BLaER1 treated with 17β-estradiol and CSF1 and Interleukin-3, amounts not matched to agents 10 nM and 100 nM (cell line): ENCODE results near the gene MNT.

ENCODE experiments used
- H3K27ac ChIP-seq, 11 experiments: shearing (Covaris generic); formaldehyde crosslinking; 2 replicates each; pipeline ENCODE4 v1.8.1; 2022
- H3K27me3 ChIP-seq, 11 experiments: shearing (Covaris generic); formaldehyde crosslinking; 2 replicates each; pipeline ENCODE4 v1.8.1; 2022
- H3K36me3 ChIP-seq, 11 experiments: shearing (Covaris generic); formaldehyde crosslinking; 2 replicates each; pipeline ENCODE4 v1.8.1; 2022
- H3K4me1 ChIP-seq, 10 experiments: shearing (Covaris generic); formaldehyde crosslinking; 2 replicates each; pipeline ENCODE4 v1.8.1; 2022
- H3K4me2 ChIP-seq, 11 experiments: shearing (Covaris generic); formaldehyde crosslinking; 2 replicates each; pipeline ENCODE4 v1.8.1; 2022
- H3K4me3 ChIP-seq, 10 experiments: shearing (Covaris generic); formaldehyde crosslinking; 2 replicates each; pipeline ENCODE4 v1.8.1; 2022
- H3K9ac ChIP-seq, 11 experiments: shearing (Covaris generic); formaldehyde crosslinking; 2 replicates each; pipeline ENCODE4 v1.8.1; 2022
- H3K9me3 ChIP-seq, 11 experiments: shearing (Covaris generic); formaldehyde crosslinking; replicated peaks in 1 of 11; 2 replicates each; pipeline ENCODE4 v1.8.1; 2022
- H4K20me1 ChIP-seq, 11 experiments: shearing (Covaris generic); formaldehyde crosslinking; 2 replicates each; pipeline ENCODE4 v1.8.1; 2022
- Cebpa-rat ChIP-seq, 11 experiments: shearing (Covaris generic); IDR thresholded peaks; 2 replicates each; pipeline ENCODE4 v1.8.1; 2022

The MNT gene

GRCh38 chr17:2386400-2387085 is 14.3 kb downstream of the MNT start:
- peak overlapping the region in 9 of 11 experiments; percentile 9 to 52 (median 41); a peak in 12 of 22 replicates for H3K27ac ChIP-seq
- H3K4me3 ChIP-seq = no peak overlapping the region
- TF ChIP-seq Cebpa-rat (IDR thresholded peaks at IDR 0.05) = no peak
- no peaks in the 10 kb centered on the region for H3K9me3 ChIP-seq
- peaks cover 0 to 38% (median 3%) of the 10 kb centered on the region in 11 experiments; a peak in 8 of 22 replicates for H4K20me1 ChIP-seq
- peaks cover 30 to 70% (median 48%) of the 10 kb centered on the region in 11 experiments for H3K36me3 ChIP-seq
- peaks cover 22 to 89% (median 61%) of the 10 kb centered on the region in 10 experiments for H3K4me1 ChIP-seq
- peak overlapping the region in 10 of 11 experiments; percentile 19 to 62 (median 41); a peak in 12 of 22 replicates for H3K9ac ChIP-seq
- no peaks in the 10 kb centered on the region for H3K27me3 ChIP-seq
- H3K4me2 ChIP-seq = peak overlapping the region in 6 of 11 experiments; percentile 25 to 39 (median 36); a peak in 8 of 22 replicates

- H3K4me2 ChIP-seq = peak overlapping the region in 6 of 11 experiments; percentile 9 to 39 (median 18); a peak in 4 of 22 replicates
- no peak for TF ChIP-seq Cebpa-rat (IDR thresholded peaks at IDR 0.05)
- H3K27me3 ChIP-seq = no peaks in the 10 kb centered on the region
- H3K27ac ChIP-seq = peak overlapping the region in 10 of 11 experiments; percentile 9 to 52 (median 40); a peak in 13 of 22 replicates
- H4K20me1 ChIP-seq = peaks cover 0 to 38% (median 3%) of the 10 kb centered on the region in 11 experiments; a peak in 8 of 22 replicates
- H3K4me1 ChIP-seq = peaks cover 12 to 89% (median 55%) of the 10 kb centered on the region in 10 experiments
- peak overlapping the region in 10 of 11 experiments; percentile 23 to 72 (median 41); a peak in 14 of 22 replicates for H3K9ac ChIP-seq
- H3K9me3 ChIP-seq = no peaks in the 10 kb centered on the region
- H3K4me3 ChIP-seq = no peak overlapping the region
- H3K36me3 ChIP-seq = peaks cover 40 to 80% (median 58%) of the 10 kb centered on the region in 11 experiments
These were observed 15.3 kb downstream of the MNT start for GRCh38 chr17:2385240-2386210.

GRCh38 chr17:2384439-2385127 is 16.3 kb downstream of the MNT start:
- peaks cover 46 to 80% (median 65%) of the 10 kb centered on the region in 11 experiments for H3K36me3 ChIP-seq
- peaks cover 6 to 83% (median 47%) of the 10 kb centered on the region in 10 experiments; a peak in 19 of 20 replicates for H3K4me1 ChIP-seq
- H3K4me2 ChIP-seq = no peak overlapping the region
- peak overlapping the region in 6 of 11 experiments; percentile 14 to 73 (median 34); a peak in 6 of 22 replicates for H3K27ac ChIP-seq
- TF ChIP-seq Cebpa-rat (IDR thresholded peaks at IDR 0.05) = no peak
- no peaks in the 10 kb centered on the region for H3K27me3 ChIP-seq
- no peaks in the 10 kb centered on the region for H3K9me3 ChIP-seq
- H4K20me1 ChIP-seq = peaks cover 0 to 38% (median 3%) of the 10 kb centered on the region in 11 experiments; a peak in 8 of 22 replicates
- H3K9ac ChIP-seq = peak overlapping the region in 7 of 11 experiments; percentile 22 to 72 (median 42); a peak in 10 of 22 replicates
- H3K4me3 ChIP-seq = no peak overlapping the region

DNA sequence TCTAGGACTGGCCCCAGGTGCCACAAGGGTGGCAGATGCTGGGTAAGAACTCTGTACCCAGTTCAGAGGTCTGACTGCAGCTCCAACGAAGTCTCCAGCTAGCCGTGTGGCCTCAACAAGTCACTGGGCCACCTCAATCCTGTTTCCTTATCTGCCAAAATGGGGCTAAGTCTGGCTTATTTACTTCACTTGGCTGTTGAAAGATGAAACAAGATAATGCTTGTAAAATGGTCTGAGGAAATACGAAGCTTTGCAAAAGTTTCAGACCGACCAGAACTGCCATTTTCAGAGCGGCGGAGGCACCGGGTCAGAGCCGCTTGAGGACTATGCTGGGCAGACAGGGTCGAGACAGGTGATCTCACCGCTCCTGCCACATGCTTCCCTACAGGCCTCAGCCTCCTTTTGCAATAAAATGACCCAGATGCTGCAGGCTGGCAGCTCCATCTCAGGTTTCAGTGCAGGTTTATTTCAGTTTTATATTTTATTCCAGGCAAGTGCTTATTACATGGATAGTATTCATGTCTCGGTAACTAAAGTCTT is 17.2 kb downstream of the MNT start:
- peak overlapping the region; percentile 19 to 72 (median 55); a peak in 19 of 22 replicates for H3K9ac ChIP-seq
- peak overlapping the region in 10 of 11 experiments; percentile 35 to 73 (median 62); a peak in 19 of 22 replicates for H3K27ac ChIP-seq
- no peaks in the 10 kb centered on the region for H3K27me3 ChIP-seq
- H4K20me1 ChIP-seq = peaks cover 0 to 34% (median 3%) of the 10 kb centered on the region in 11 experiments; a peak in 8 of 22 replicates
- peaks cover 6 to 74% (median 42%) of the 10 kb centered on the region in 10 experiments; a peak in 19 of 20 replicates for H3K4me1 ChIP-seq
- no peak for TF ChIP-seq Cebpa-rat (IDR thresholded peaks at IDR 0.05)
- peak overlapping the region in 7 of 11 experiments; percentile 44 to 76 (median 53); a peak in 9 of 22 replicates for H3K4me2 ChIP-seq
- H3K9me3 ChIP-seq = no peaks in the 10 kb centered on the region
- peaks cover 55 to 83% (median 67%) of the 10 kb centered on the region in 11 experiments for H3K36me3 ChIP-seq
- H3K4me3 ChIP-seq = no peak overlapping the region

GRCh38 chr17:2380950-2381649 is 19.8 kb downstream of the MNT start:
- Histone ChIP-seq H3K4me2 (no peak overlapping the region), H3K27ac (peak overlapping the region in 6 of 11 experiments; percentile 30 to 73 (median 43); a peak in 11 of 22 replicates), H3K27me3 (no peaks in the 10 kb centered on the region), H3K4me1 (peaks cover 6 to 54% (median 24%) of the 10 kb centered on the region in 10 experiments; a peak in 18 of 20 replicates), H3K9ac (peak overlapping the region in 10 of 11 experiments; percentile 3 to 52 (median 41); a peak in 10 of 22 replicates), H3K36me3 (peaks cover 49 to 84% (median 65%) of the 10 kb centered on the region in 11 experiments), H3K4me3 (no peak overlapping the region), H4K20me1 (peaks cover 0 to 29% (median 0%) of the 10 kb centered on the region in 11 experiments; a peak in 6 of 22 replicates), H3K9me3 (no peaks in the 10 kb centered on the region)
- TF ChIP-seq Cebpa-rat (IDR thresholded peaks at IDR 0.05) = no peak

DNA sequence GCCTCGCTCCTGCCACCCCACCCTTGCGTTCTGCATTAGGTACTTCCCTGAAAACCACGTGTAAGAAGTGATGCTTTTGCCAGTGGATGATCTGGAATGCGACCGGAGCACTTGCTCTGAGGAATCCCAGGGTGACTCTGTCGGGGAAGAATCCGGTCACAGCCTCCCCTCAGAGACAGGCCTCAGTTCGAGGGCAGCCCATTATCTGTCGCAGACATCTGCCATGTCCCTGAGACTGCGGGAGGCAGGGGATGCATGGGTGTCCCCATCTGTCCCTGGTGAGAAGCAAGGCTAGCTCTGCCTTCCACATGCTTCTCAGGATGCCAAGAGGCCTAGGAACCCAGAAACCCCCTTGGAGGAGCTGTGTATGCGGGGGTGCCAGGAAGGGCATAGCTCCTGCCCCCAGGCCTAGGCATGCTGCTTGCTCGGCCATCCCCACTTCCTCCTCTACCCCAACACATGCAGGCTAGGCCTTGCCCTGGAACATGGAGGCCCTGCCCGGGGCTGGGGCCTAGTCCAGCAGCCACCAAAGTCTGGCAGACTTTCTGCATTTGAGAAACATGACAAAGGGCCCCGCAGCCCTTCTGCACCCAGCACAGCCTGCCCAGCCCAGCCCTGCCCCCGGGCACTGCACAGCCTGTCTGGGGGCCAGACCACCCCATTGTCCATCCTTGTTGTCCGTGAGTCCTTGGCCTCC is 20.5 kb downstream of the MNT start:
- peak overlapping the region in 10 of 11 experiments; percentile 3 to 52 (median 36); a peak in 10 of 22 replicates for H3K9ac ChIP-seq
- TF ChIP-seq Cebpa-rat (IDR thresholded peaks at IDR 0.05) = no peak
- H3K27ac ChIP-seq = peak overlapping the region in 6 of 11 experiments; percentile 30 to 73 (median 43); a peak in 11 of 22 replicates
- no peak overlapping the region for H3K4me2 ChIP-seq
- H3K4me3 ChIP-seq = no peak overlapping the region
- no peaks in the 10 kb centered on the region for H3K9me3 ChIP-seq
- peaks cover 49 to 84% (median 65%) of the 10 kb centered on the region in 11 experiments for H3K36me3 ChIP-seq
- peaks cover 6 to 47% (median 18%) of the 10 kb centered on the region in 10 experiments; a peak in 18 of 20 replicates for H3K4me1 ChIP-seq
- no peaks in the 10 kb centered on the region for H3K27me3 ChIP-seq
- H4K20me1 ChIP-seq = peaks cover 0 to 22% (median 0%) of the 10 kb centered on the region in 11 experiments; a peak in 6 of 22 replicates
